ENCODE data around the gene PRCD. TPM values are rescaled to one million over a fixed set of nuclear protein-coding genes. Genes with fewer than 3 reads are reported as not detected.

The PRCD gene
- total RNA-seq, 4 donors from 2014 or later: 1.2 to 5.1 (median 3.8) TPM

DNA sequence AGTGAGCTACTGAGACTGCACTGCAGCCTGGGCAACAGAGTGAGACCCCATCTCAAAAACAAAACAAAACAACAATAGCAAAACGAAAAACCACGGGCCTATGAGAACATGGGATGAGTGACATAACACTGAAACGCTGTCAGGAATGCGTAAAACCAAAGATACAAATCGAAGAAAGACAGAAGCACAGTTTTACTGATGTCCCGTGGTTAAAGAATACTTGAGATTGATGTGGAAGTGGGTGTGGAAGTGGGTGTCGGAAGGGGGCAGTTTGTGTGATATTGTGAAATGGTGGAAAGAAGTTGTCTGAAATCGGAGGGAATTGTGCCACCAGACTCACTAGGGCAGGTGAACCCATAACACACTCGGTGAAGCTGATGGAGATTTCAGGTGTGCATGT is 36.3 kb downstream of the PRCD start:
- TF ChIP-seq EP300 (IDR thresholded peaks at IDR 0.05) (no peak), POLR2A (IDR thresholded peaks at IDR 0.05; ENCODE audit: low read depth) (no peak), POLR2AphosphoS5 (IDR thresholded peaks at IDR 0.05) (no peak)
- TF ChIP-seq, protein P1, sequence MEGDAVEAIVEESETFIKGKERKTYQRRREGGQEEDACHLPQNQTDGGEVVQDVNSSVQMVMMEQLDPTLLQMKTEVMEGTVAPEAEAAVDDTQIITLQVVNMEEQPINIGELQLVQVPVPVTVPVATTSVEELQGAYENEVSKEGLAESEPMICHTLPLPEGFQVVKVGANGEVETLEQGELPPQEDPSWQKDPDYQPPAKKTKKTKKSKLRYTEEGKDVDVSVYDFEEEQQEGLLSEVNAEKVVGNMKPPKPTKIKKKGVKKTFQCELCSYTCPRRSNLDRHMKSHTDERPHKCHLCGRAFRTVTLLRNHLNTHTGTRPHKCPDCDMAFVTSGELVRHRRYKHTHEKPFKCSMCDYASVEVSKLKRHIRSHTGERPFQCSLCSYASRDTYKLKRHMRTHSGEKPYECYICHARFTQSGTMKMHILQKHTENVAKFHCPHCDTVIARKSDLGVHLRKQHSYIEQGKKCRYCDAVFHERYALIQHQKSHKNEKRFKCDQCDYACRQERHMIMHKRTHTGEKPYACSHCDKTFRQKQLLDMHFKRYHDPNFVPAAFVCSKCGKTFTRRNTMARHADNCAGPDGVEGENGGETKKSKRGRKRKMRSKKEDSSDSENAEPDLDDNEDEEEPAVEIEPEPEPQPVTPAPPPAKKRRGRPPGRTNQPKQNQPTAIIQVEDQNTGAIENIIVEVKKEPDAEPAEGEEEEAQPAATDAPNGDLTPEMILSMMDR (IDR thresholded peaks at IDR 0.05): no peak
- H3K4me3 ChIP-seq: no peak overlapping the region
- peaks cover 0 to 4% (median 0%) of the 10 kb centered on the region in 4 donors for H3K4me1 ChIP-seq
- DNase-seq (ENCODE audit: extremely low spot score): no peak
- H3K27me3 ChIP-seq: no peaks in the 10 kb centered on the region
- H3K9me3 ChIP-seq: no peaks in the 10 kb centered on the region
- 91% methylated on average over 9 of the region's 9 CpGs for WGBS
- H3K27ac ChIP-seq (replicated peaks in 1 of 4): no peak overlapping the region
- no peaks in the 10 kb centered on the region for H3K36me3 ChIP-seq
- intact Hi-C loops (cut with DNase I): no loop called here

DNA sequence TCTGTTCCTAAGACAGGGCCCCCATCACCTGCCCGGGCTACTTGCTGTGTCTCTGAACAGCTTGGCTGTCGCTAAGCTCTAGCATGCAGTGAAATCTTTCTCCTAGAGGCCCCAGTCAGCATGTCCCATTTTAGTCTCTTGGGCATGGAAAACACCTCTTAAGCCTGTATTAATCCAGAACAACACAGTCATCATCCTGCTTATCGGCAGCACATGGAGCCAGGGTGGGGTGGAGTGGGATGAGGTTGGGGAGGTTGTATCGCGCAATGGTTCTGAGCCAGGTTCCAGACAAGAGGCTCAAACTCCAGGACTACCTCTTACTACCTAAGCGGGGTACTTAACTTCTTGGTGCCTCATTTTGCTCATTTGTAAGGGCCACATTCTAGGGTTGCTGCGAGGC is 38.0 kb downstream of the PRCD start:
- TF ChIP-seq POLR2A (IDR thresholded peaks at IDR 0.05; ENCODE audit: low read depth) (no peak), EP300 (IDR thresholded peaks at IDR 0.05) (no peak), POLR2AphosphoS5 (IDR thresholded peaks at IDR 0.05) (no peak)
- TF ChIP-seq, protein P1 (IDR thresholded peaks at IDR 0.05): no peak
- no peaks in the 10 kb centered on the region for H3K27me3 ChIP-seq
- no peak for DNase-seq (ENCODE audit: extremely low spot score)
- no peaks in the 10 kb centered on the region for H3K9me3 ChIP-seq
- intact Hi-C loops (cut with DNase I): no loop called here
- H3K36me3 ChIP-seq: no peaks in the 10 kb centered on the region
- 89% methylated on average over 7 of the region's 7 CpGs for WGBS
- H3K27ac ChIP-seq (replicated peaks in 1 of 4): no peak overlapping the region
- H3K4me3 ChIP-seq: no peak overlapping the region
- peaks cover 0 to 4% (median 0%) of the 10 kb centered on the region in 4 donors for H3K4me1 ChIP-seq

DNA sequence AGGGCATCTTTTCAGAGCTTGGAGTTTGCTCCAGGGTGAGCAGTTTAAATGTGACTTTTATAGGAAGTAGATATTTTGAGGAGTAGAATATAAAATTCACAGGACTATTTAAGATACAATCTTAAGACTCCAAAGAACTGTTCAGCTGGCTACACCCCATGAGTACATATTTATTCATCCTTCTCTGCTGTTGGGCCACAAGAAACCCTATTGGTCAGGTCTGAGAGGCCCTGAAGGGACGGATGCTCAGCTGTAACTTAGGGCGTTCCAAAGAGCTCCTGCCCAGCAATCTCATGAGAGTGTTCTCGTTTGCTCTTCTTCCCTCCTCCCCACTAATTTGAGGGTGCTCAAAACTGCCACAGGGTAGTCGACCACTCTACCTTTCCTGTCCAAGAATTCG is 38.5 kb downstream of the PRCD start:
- Histone ChIP-seq H3K9me3 (no peaks in the 10 kb centered on the region), H3K36me3 (no peaks in the 10 kb centered on the region), H3K27ac (replicated peaks in 1 of 4) (no peak overlapping the region), H3K4me3 (no peak overlapping the region), H3K27me3 (no peaks in the 10 kb centered on the region), H3K4me1 (peaks cover 0 to 4% (median 0%) of the 10 kb centered on the region in 4 donors)
- TF ChIP-seq POLR2A (IDR thresholded peaks at IDR 0.05; ENCODE audit: low read depth): no peak
- no peak for TF ChIP-seq EP300 (IDR thresholded peaks at IDR 0.05)
- TF ChIP-seq POLR2AphosphoS5 (IDR thresholded peaks at IDR 0.05): no peak
- TF ChIP-seq, protein P1 (IDR thresholded peaks at IDR 0.05): no peak
- intact Hi-C loops (cut with DNase I): no loop called here
- WGBS: 68% methylated on average over 5 of the region's 5 CpGs
- no peak for DNase-seq (ENCODE audit: extremely low spot score)

DNA sequence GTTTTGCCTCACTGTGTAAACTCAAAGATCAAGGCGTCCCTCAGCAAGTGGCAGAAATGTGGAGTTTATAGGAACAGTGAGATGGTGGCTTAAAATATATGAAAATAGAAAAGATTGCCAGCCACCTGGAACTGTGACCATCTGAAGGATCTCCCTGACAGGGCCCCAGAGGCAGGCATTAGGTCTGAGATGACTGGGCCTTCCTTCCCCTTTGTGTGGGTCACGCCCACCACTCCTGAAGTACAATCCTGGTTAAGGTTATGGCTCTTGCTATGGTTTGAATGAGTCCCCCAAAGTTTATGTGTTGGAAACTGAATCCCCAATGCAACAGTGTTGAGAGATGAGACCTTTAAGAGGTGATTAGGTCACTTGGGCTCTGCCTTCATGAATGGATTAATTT is 39.4 kb downstream of the PRCD start:
- WGBS: 83% methylated on average over 2 of the region's 2 CpGs
- H3K4me1 ChIP-seq: peaks cover 0 to 3% (median 0%) of the 10 kb centered on the region in 4 donors
- TF ChIP-seq POLR2A (IDR thresholded peaks at IDR 0.05; ENCODE audit: low read depth) (no peak), POLR2AphosphoS5 (IDR thresholded peaks at IDR 0.05) (no peak), EP300 (IDR thresholded peaks at IDR 0.05) (no peak)
- TF ChIP-seq, protein P1 (IDR thresholded peaks at IDR 0.05): no peak
- H3K36me3 ChIP-seq: no peaks in the 10 kb centered on the region
- no peaks in the 10 kb centered on the region for H3K9me3 ChIP-seq
- DNase-seq (ENCODE audit: extremely low spot score): no peak
- H3K27me3 ChIP-seq: peaks cover 0 to under 1% (median 0%) of the 10 kb centered on the region in 4 donors
- H3K27ac ChIP-seq (replicated peaks in 1 of 4): no peak overlapping the region
- H3K4me3 ChIP-seq: no peak overlapping the region
- intact Hi-C loops (cut with DNase I): no loop called here

DNA sequence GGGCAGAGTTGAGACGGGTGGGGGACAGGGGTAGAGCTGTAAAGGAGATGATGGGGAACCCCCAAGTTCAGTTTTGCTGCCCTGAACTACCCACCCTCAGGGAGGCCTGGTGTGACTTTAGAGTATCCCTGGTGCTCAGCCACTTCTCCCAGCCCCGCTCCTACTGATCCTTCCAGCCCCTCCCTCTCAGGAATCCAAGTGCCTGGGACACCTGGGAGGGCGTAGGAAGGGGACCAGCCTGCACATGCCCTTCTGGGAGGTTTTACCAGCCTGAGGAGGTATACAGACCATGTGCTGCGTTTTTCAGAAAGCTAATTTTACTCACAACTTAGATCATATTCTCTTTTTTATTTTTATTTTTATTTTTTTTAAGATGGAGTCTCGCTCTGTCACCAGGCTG is 41.7 kb downstream of the PRCD start:
- intact Hi-C loops (cut with DNase I): no loop called here
- H3K27ac ChIP-seq (replicated peaks in 1 of 4): no peak overlapping the region
- peaks cover 15 to 23% (median 22%) of the 10 kb centered on the region in 4 donors for H3K4me1 ChIP-seq
- H3K36me3 ChIP-seq: no peaks in the 10 kb centered on the region
- 84% methylated on average over 5 of the region's 5 CpGs for whole genome bisulfite sequencing
- no peaks in the 10 kb centered on the region for H3K9me3 ChIP-seq
- TF ChIP-seq POLR2AphosphoS5 (IDR thresholded peaks at IDR 0.05) (no peak), POLR2A (IDR thresholded peaks at IDR 0.05; ENCODE audit: low read depth) (no peak), EP300 (IDR thresholded peaks at IDR 0.05) (no peak)
- TF ChIP-seq, protein P1 (IDR thresholded peaks at IDR 0.05): no peak
- DNase-seq (ENCODE audit: extremely low spot score): no peak
- H3K27me3 ChIP-seq: peaks cover 0 to 23% (median 15%) of the 10 kb centered on the region in 4 donors
- H3K4me3 ChIP-seq: no peak overlapping the region

Measured in esophagus muscularis mucosa (tissue), 4 donors.